Measurements from ENCODE around the gene EVA1C. TPM values are rescaled to one million over a fixed set of nuclear protein-coding genes. Genes with fewer than 3 reads are reported as not detected.
"Not testable (repeated sequence)": the region's sequence is repeated elsewhere in the genome, so short reads cannot be mapped to it uniquely, and the experiment has no call there.

The EVA1C gene
- polyA plus RNA-seq, 1 donor from 2014 or later = 2.1 TPM

- no peaks in the 10 kb centered on the region for H3K79me2 ChIP-seq (replicated peaks; ENCODE audit: insufficient read depth, low read length)
Observed at GRCh38 chr21:32442566-32443318, 30.2 kb downstream of the EVA1C start.

GRCh38 chr21:32445101-32445500, 32.6 kb downstream of the EVA1C start:
- no peaks in the 10 kb centered on the region for H3K9me3 ChIP-seq (ENCODE audit: low read length)
- H3K27ac ChIP-seq (ENCODE audit: low read length) = no peak overlapping the region
- H3K27me3 ChIP-seq (ENCODE audit: insufficient read depth, low read depth, low read length) = no peaks in the 10 kb centered on the region
- TF ChIP-seq REST (IDR thresholded peaks at IDR 0.05; ENCODE audit: borderline replicate concordance) = no peak
- no peak for TF ChIP-seq EP300 (conservative IDR thresholded peaks at IDR 0.05; ENCODE audit: poor library complexity, severe bottlenecking)
- no peak for TF ChIP-seq EZH2 (IDR thresholded peaks at IDR 0.05; ENCODE audit: borderline replicate concordance, insufficient read depth, low read length, poor library complexity, severe bottlenecking)
- no peak for TF ChIP-seq POLR2AphosphoS5 (IDR thresholded peaks at IDR 0.05)
- no peaks in the 10 kb centered on the region for H3F3A ChIP-seq (ENCODE audit: insufficient read depth, low read length, poor library complexity, severe bottlenecking)
- no peak overlapping the region for H3K4me3 ChIP-seq (ENCODE audit: low read length)
- H2AFZ ChIP-seq (ENCODE audit: low read depth, low read length) = no peak overlapping the region
- no peaks in the 10 kb centered on the region for H3K36me3 ChIP-seq (ENCODE audit: insufficient read depth, low read length)
- no peak overlapping the region for H3K4me2 ChIP-seq (ENCODE audit: low read length)
- no peaks in the 10 kb centered on the region for H4K20me1 ChIP-seq (ENCODE audit: insufficient read depth)
- no peaks in the 10 kb centered on the region for H3K79me2 ChIP-seq (replicated peaks; ENCODE audit: insufficient read depth, low read length)
- no peak overlapping the region for H3K9ac ChIP-seq (ENCODE audit: low read length)
- H3K9me2 ChIP-seq (ENCODE audit: insufficient read depth, low read length) = no peaks in the 10 kb centered on the region

More at GRCh38 chr21:32442566-32443318, 30.2 kb downstream of the EVA1C start:
- no peaks in the 10 kb centered on the region for H3K27me3 ChIP-seq (ENCODE audit: insufficient read depth, low read depth, low read length)
- no peak overlapping the region for H3K27ac ChIP-seq (ENCODE audit: low read length)
- no peak for TF ChIP-seq CTCF (IDR thresholded peaks at IDR 0.05; ENCODE audit: poor library complexity, severe bottlenecking)
- TF ChIP-seq SMC3 (conservative IDR thresholded peaks at IDR 0.05; ENCODE audit: poor library complexity) = no peak
- TF ChIP-seq POLR2AphosphoS5 (IDR thresholded peaks at IDR 0.05) = no peak
- no peak for TF ChIP-seq EP300 (conservative IDR thresholded peaks at IDR 0.05; ENCODE audit: poor library complexity, severe bottlenecking)
- TF ChIP-seq MXI1 (conservative IDR thresholded peaks at IDR 0.05; ENCODE audit: poor library complexity, severe bottlenecking) = no peak
- no peak overlapping the region for H3K4me2 ChIP-seq (ENCODE audit: low read length)
- H3K36me3 ChIP-seq (ENCODE audit: insufficient read depth, low read length) = no peaks in the 10 kb centered on the region
- no peak overlapping the region for H2AFZ ChIP-seq (ENCODE audit: low read depth, low read length)
- no peak overlapping the region for H3K4me3 ChIP-seq (ENCODE audit: low read length)
- no peaks in the 10 kb centered on the region for H4K20me1 ChIP-seq (ENCODE audit: insufficient read depth)
- no peaks in the 10 kb centered on the region for H3F3A ChIP-seq (ENCODE audit: insufficient read depth, low read length, poor library complexity, severe bottlenecking)
- no peaks in the 10 kb centered on the region for H3K9me3 ChIP-seq (ENCODE audit: low read length)
- H3K9ac ChIP-seq (ENCODE audit: low read length) = no peak overlapping the region
- H3K9me2 ChIP-seq (ENCODE audit: insufficient read depth, low read length) = no peaks in the 10 kb centered on the region

GRCh38 chr21:32446440-32446839, 33.9 kb downstream of the EVA1C start:
- not testable (repeated sequence) for H3K9me3 ChIP-seq (ENCODE audit: low read length); H3K4me2 ChIP-seq (ENCODE audit: low read length); H3K9me2 ChIP-seq (ENCODE audit: insufficient read depth, low read length); H3F3A ChIP-seq (ENCODE audit: insufficient read depth, low read length, poor library complexity, severe bottlenecking); H4K20me1 ChIP-seq (ENCODE audit: insufficient read depth); H3K4me3 ChIP-seq (ENCODE audit: low read length); H3K27me3 ChIP-seq (ENCODE audit: insufficient read depth, low read depth, low read length); H3K79me2 ChIP-seq (replicated peaks; ENCODE audit: insufficient read depth, low read length); H3K9ac ChIP-seq (ENCODE audit: low read length); H3K27ac ChIP-seq (ENCODE audit: low read length); H3K36me3 ChIP-seq (ENCODE audit: insufficient read depth, low read length); H2AFZ ChIP-seq (ENCODE audit: low read depth, low read length)
